NK-92 (cell line): ENCODE data around the gene CAV1.

Experiments used
- DNase-seq: peaks from one replicate; lab custom pipeline; 2025; ENCODE audit not compliant: unreplicated experiment; lab: John Stamatoyannopoulos, UW

CAV1 gene

DNA sequence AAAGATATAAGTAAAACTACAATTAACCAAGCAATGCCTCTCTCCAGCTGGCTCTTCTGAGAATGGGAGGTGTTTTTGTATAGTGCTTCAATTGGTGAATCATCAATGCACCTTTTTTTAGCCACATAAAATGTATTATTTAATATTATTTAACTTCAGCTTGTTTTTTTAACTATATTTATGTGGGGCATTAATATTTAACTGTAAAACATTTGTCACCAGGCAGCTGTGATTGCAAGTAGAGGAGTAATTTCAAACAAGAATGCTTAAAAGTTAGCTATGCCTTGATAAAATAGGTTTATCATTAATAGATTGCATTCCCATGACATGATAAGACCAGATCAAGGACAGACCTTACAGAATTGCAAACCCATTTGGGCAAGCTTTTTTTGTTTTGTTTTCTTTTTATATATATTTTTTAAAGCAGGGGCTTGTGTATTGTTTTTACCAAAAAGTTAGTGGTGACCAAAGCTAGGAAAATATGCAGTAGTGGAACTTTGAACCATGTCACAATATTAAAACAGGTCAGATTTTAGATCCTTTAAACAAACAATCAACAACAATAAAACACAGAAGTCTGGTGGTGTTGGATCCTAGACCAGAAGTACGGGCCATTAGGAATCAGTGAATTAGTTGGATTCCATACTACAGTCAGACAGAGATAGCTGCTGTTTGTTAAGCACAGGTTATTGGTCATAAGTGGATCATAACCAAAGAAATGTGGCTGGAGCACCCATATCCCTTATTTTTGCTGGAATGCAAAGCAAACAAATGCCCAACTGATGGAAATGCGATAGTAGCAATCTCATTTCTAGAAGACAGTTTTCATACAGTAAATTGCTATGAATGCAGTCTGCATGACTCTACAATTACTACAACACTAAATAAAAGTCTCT is 22.4 kb upstream of the CAV1 start:
- DNase-seq: no peak

DNA sequence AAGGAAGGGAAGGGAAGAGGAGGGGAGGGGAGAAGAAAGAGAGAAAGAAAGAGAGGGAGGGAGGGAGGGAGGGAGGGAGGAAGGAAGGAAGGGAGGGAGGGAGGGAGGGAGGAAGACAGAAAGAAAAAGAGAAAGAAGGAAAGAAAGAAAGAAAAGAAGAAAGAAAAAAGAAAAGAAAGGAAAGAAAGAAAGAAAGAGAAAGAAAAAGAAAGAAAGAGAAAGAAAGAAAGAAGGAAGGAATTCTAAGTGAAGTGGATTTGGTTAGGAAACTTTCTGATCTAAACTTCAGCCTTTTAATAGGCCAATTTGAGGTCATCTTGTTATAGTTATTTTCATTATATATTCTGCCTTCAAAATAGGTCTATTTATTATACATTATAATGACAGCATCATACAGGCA is 21.0 kb upstream of the CAV1 start:
- DNase-seq: no peak

DNA sequence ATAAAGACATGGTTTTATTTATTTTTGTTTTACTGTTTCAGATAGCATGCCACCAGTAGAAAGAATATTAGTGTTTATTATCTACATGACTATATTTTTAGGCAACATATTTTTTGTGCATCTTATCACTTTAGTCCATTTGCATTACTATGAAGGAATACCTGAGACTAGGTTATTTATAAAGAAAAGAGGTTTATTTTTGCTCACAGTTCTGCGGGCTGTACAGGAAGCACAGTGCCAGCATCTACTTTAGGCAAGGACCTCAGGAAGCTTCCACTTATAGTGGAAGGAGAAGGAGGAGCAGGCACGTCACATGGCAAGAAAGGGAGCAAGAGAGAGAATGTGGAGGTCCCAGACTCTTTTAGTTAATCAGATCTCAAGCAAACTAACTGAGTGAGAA is 19.6 kb upstream of the CAV1 start:
- no peak for DNase-seq

DNA sequence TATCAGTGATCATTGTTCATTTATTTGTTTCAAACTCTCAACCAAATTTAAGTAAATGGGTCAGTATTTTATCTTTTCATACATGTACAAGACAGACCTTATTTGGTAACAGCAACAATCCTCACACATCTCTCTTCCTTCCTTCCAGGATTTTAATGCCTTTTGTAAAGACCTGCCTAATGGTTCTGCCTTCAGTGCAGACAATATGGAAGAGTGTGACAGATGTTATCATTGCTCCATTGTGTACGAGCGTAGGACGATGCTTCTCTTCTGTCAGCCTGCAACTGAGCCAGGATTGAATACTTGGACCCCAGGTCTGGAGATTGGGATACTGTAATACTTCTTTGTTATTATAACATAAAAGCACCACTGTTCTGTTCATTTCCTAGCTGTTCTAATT is 19.0 kb upstream of the CAV1 start:
- no peak for DNase-seq

DNA sequence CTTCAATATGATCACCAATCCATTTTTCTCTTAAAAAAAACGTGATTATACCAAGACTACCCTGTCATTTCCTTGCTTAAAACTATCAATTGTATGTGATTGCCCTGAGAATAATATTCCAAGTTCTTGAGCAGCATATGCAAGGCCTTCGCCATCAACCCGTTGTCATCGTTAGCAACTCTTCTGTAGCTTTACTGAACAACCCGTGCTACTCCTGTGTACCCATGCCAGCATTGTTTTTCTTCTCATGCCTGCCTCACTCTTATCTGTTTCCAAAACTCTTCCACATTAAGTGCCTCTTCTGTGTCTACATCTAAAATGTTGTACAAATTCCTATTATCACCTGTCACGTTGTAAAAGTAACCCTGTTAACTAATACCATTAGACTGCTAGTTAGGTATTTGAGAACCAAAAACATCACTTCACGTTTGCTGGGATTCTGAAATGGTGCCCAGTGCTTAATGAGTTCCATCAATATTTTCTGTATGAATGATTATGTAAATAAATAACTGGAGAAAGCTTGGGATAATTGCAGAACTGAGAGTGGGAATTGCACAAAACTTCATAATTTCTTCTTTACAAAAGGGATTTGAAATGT is 14.8 kb upstream of the CAV1 start:
- no peak for DNase-seq

DNA sequence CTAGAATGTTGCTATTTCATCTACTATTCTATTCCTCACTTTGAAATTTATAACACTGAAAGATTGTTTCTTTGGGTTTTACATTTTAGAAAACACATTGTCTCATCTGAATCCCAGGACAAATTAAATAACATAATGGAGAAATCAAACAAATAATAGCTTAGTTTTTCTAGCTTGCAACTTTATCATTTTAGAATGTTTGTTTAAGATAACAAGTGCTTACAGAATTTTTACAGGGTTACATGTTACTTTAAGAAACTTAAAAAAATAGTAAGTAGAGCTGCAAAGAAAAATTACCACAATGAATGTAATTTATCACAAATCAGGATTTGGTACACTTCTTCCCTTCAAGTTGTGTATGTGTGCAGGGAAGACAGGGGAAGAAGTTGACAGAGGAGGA is 14.0 kb upstream of the CAV1 start:
- no peak for DNase-seq

DNA sequence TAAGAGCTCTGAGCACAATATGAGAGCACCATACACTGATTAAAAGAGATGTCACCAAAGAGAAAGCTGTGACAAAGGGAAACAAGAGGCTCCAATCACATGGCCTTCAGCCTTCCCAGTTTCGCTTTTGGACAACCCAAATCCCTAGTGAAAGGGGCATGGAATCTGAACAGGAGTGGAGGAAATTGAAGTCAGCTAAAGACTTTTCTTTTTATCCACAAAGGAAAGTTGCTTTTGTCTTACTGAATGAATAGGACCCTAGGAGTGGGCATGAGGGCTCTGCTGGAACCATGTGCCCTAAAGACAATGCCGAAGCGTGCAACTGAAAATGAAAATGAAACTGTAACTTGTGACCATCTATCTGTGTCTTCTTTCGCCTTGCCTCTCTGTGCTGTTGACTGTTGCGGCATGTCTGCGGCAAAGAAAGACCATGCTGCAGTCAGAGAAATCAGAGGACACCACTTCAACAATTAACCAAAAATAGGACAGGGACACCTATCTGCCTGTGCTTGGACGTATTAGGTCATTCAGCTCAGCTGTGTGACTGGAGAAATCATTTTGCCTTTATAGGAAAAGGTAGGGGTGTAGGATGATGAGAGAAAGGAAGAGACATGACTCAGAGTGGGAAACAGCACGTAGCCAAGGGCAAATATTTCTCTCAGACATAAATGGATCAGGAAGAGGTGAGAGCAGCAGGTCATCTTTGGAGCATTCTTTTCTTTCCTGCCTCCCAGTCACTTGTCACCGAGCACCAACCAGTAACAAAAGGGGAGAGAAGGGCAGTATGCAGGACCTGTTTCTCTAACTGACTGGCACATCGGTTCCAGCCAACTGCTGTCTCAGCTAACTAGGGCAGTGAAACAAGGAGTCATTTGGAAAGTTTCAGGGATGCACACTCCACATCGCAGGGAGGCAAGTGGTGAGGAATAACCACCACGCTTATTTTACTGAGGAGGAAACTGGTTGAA is 13.0 kb upstream of the CAV1 start:
- no peak for DNase-seq

DNA sequence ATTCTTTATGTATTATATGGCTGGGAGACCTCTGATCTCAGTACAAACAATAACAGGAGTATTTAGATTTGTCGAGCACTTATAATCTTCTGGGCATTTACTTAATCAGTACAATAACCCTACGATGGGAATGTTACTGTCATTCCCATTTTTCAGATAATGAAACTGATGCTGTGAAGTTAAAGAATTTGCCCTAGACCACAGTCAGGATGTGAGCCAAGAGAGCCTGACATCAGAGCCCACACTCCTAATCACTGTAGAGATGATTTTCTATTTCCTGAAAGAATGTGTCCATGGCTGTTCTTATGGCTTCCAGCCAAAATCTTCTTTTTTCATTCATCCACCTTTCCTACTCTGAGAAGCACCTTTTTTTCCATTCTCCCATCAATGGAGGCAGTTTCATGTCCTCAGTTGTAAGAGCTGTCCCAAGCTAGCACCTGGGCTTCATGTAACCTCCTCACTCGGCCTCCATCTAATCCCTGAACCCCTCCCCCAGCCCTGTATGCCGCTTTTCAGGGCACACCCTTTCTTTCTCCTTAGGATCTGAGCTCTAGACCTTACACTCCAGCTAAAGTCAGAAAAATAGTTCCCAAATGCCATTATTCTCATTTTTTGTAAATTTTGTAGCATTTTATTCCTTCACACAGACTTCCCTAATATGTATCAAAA is 12.2 kb upstream of the CAV1 start:
- no peak for DNase-seq

DNA sequence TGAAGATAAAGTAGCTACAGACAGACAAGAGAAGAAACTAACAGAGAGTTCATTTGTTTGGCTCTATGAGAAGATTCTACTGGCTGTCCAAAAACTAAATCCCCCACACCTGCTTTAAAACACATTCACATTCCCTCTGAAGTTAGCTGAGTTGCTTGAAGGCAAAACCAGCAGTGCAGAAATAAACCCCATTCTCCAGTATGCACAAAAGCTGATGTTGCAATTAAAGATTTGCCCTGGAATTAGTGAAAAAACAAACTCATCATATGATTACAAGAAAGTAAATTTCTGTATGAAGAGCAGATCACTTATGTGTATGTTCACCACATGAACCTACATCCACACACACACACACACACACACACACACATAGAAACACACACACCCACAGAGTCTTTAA is 9.3 kb upstream of the CAV1 start:
- no peak for DNase-seq

DNA sequence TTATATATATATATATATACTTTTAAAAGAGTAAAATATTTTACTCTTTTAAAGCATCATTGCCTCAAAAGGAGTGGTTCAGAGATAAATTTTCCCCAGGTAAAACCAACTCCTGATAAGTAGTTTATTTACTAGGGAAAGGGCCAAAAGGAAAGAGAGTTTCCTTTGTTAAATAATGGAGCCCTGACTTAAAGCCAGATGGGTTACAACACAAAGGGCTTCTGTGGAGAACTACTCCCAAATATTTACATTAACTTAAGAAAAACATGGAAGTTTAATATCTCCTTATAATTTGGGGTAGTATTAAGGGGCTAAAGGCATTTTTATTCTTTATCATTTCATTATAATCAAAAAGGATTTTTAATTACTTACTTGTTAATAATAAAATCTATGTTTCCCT is 8.5 kb upstream of the CAV1 start:
- no peak for DNase-seq

DNA sequence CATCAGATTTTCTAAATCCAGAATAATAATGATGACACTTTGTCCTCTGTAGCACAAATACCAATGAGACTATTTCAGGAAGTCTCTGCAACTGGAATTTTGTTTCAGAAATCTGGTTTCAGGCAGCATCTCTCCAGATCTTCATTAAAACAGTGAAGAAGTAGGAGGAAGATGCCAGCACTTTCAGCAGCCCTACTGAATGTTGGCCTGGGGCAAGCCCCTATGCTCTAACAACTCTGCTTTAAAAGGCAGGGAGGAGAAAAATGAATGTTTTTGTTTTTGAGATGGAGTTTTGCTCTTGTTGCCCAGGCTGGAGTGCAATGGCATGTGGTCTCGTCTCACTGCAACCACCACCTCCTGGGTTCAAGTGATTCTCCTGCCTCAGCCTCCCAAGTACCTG is 7.2 kb upstream of the CAV1 start:
- DNase-seq: no peak

DNA sequence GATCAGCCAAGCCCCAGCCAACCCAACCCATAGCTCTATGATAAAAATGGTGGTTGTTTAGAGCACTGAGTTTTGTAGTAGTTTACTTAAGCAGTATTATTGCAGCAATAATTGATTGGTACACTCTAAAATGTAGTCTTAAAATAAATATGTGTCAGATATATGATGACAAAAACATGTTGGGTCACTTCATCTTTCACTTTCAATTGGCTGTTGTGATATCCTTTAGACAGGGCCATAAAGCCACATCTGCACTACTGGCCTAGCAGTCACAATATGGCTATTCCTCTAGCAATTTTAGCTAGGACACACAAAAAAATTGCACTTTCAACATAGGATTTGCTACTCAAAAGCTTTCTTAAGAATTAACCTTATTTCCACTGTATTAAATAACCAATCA is 5.9 kb upstream of the CAV1 start:
- no peak for DNase-seq

DNA sequence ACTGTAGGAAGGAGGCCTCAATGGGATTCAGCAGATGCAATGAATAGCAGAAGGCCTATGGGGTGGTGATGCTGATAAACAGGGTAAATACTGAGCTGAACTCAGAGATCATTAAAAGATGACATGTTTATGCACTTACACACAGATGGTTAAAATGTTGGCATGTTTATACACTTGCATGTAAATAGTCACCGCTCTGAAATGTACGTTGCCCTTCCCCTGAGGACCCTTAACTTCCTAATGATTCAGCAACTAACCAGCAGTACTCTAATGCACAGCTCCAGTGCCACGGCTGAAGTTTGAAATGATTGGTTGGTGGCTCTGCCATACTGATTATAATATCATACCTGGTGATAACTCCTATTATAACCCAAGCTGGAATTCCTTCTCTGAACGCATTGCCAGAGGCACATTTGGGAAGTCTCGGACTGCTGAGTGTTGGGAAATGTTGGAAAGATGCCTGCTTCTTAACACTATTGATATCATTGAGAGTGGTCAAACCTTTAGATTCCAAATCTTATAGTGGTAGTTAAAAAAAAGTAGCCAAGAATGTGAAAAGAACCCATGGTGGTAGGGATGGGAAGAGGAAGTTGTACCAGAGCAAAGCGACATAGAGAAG is 3.7 kb upstream of the CAV1 start:
- no peak for DNase-seq

DNA sequence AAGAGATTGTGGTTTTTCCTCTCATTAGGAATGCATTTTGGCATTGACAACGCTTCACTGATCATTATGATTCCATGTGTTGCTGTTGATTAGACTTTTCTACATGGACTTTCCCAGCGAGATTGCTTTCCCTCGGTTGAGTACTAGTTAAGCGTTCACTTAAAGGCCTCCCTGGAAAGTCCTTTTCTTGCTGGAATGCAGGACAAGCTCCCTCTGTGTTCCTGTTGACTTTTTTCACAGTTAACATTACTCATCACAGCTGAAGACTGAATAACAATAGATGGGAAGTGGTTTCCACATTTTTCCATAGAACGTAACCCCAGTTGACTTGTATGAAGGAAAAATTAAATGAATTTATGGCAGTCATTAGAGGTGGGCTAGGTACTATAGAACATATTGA is 2.6 kb upstream of the CAV1 start:
- DNase-seq: no peak

DNA sequence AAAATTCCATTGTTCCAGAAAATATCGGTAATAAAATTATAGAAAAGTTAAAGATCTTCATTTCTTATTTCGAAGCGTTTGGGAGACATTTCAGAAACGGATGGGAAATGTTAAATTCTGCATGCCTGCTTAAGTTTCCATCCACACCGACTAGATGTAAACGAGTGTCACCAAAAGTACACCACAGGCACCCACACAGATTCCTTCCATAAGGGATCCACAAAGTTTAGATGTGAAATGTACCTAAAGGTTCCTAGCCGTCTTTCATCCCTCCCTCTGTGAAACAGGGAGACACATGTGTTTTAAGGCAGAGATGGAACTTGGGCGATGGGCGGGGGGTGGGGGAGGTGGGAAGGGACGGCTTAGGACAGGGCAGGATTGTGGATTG is 621 bp upstream of the CAV1 start:
- DNase-seq: no peak

DNA sequence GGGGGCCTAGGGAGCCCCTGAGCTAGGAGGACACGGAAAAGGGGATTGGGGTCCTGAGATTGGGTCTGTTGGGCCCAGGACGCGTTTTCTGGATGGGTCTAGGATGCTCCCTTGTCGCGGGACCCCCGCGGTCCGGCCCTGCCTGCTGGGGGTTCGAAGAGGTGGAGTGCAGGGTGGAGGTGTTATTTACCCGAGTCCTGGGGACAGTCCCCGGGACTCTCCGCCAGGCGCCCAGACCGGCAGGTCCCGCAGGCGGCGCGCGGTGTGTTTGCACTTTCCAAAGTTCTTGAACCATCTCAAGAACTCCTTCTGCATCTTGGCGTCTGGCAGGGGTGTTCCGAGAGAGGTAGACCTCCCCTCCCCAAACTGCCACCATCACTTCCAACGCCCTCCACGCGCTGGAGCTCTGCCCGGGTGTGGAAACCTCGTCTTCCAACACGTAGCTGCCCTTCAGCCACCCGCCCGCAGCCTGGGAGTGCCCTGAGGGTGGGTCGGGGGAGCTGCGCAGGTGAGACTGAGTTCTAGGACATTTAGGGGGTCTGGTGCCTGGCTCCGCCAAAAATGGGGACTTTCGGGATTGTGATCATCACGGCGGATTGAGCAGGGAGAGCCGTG is 569 bp downstream of the CAV1 start:
- no peak for DNase-seq

DNA sequence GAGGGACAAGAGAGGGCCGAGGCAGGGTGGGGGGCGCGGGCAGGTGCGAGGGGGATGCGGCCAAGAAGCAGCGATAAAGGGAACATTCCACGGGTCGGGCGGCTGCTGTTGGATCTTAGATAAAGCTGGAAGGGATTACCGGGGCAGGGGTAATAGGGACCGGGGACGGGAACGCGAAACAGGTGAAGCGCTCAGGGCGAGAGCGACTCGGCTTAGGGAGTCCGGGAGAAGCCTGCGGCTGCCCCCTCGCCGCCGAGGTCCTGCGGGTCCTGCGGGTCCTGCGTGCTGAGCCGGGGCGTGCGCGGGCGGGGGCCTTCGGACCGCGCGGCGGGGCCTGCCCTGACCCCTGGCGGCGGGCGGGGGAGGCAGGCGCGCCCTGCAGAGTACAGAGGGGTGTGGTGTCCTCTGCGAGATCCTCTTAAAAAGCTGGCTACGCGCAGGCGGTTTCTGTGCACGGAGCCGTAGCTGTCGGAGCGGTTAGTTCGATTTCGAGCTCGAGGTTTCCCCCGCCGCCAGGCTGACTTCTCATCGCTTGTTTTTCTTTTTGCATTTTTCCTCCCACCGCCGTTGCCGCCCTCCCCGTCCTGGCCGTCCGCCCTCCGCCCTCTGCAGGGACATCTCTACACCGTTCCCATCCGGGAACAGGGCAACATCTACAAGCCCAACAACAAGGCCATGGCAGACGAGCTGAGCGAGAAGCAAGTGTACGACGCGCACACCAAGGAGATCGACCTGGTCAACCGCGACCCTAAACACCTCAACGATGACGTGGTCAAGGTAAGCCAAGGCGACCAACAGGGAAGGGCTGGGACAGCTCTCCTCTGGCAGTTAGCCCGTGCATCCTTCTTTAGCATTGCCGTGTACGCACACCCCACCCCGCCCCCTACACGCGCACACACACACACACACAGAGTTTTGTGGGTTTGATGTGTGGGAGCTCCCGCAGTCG is 1.4 kb downstream of the CAV1 start:
- no peak for DNase-seq

DNA sequence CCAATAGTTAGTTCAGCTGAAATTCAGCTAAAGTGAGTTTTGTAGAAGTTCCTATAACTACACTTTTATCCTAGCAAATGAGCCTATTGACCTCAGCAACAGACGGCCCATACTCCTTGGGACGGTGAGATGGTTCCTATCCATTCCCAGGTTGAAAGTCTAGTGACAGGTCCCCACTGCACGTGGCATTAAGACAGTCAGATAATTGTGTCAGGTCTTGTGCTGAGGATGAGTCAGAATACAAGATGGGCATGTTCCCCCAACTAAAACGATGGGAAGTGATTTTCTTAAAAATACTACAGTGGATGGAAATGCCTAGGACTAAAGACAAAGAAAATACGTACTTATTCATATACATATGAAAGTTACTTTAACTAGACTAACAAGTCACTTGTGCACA is 2.1 kb downstream of the CAV1 start:
- DNase-seq: no peak

DNA sequence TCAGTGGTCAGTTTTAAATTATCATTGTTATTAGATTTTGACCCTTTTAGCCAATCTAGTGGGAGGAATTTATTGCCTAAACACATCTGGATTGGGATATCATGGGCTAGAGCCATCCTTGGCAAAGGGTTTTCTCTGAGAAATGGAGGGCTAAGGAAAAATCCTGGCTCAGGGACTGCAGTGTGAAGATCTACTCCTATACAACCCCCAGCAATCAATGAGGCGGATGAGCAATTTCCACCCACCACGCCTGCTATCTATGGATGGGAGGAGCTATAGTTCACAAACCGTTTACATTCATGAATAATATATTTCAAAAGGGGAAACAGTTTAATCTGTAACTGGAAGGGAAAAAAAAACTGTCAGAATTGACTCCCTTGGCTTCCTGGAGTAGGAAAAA is 2.7 kb downstream of the CAV1 start:
- DNase-seq: no peak
